SKM-1 treated with dmso at 0.1 percent for 144 hours (cell line): ENCODE results near the gene CTNNAL1.
A peak's percentile ranks its signal among the peaks of the same experiment; 100 is the strongest.

Experiments
- DNase-seq: peaks from one replicate; lab custom pipeline; 2025; ENCODE audit not compliant: unreplicated experiment; lab: John Stamatoyannopoulos, UW

CTNNAL1 gene

DNA sequence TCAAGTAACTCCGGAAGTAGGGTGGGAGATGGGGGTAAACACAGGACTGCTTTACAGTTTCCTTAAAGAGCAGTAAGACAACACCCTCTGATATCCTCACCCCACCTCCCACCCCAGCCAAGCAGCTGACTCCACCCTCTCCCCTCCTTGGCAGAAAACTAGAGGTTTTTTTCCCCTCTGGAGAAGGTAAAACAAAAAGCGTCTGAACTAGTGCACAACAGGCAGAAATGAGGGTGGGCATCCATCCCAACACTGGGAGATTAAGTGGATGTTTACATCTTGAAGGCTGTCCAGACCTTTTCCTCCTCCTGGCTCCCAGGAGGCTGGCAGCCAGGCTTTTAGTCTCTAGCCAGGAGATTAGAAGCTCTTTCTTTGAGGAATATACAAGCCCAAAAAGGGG lies 13.9 kb upstream of the CTNNAL1 start:
- DNase-seq, result no peak

DNA sequence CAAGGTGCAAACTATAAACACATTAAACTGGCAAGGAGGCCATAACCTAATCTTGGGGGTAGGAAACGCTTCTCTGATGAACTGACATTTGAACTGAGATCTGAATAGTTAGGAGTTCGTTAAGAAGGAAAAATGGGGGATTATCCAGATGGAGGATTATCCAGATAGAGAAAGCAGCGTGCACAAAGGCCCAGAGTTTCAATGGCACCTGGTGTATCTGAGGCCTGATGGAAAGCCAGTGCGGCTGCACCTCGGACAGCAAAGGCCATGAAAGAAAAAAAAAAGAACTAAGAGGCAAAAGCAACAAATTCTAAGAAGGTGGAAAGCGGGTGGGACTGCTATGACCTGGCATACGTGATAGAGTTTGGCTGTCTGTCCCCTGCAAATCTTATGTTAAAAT lies 13.0 kb upstream of the CTNNAL1 start:
- no peak for DNase-seq

DNA sequence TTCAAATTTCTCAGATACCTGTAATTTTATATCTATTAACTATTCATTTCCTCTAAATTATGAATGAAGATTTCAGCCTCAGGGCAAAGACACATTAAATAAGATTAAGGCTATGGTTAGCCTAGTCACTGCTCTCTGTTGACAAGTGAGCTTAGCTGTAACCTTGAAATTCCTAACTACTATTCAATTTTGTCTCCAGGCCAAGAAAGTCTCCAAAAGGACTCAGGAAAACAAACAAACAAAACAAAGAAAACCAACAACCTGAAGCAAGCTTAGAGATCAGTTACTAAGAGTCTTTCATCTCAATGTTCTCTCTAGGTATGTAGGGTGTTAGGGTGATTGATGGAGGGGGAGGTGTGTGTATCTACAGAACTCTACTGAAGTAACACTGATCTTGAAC lies 9.6 kb upstream of the CTNNAL1 start:
- no peak for DNase-seq

- DNase-seq, result peak; percentile 6
Observed at GRCh38 chr9:109020581-109021511, 7.5 kb upstream of the CTNNAL1 start.

DNA sequence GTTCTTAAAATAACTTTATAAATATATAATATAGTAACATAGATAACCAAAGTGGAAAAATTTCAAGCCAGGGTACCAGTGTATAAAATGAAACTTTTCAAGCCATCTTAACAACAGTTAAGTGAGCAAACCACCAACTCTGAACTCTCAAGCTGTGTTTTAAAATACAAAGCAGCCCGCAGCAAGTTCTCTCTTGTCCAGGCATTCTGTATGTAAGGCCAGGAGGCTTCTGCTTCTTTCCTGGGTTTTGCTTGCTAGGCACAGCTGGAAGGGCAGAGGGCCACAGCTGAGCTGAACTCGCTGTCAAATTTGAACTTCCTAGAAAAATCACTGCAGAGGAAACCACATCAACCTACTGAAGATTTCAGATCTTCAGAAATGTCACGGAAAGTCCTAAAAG lies 6.8 kb upstream of the CTNNAL1 start:
- DNase-seq, result no peak

GRCh38 chr9:109019420-109019819 lies 6.1 kb upstream of the CTNNAL1 start:
- no peak for DNase-seq

GRCh38 chr9:109017493-109017892 lies 4.2 kb upstream of the CTNNAL1 start:
- DNase-seq, result no peak

GRCh38 chr9:109017061-109017460 lies 3.8 kb upstream of the CTNNAL1 start:
- no peak for DNase-seq

DNA sequence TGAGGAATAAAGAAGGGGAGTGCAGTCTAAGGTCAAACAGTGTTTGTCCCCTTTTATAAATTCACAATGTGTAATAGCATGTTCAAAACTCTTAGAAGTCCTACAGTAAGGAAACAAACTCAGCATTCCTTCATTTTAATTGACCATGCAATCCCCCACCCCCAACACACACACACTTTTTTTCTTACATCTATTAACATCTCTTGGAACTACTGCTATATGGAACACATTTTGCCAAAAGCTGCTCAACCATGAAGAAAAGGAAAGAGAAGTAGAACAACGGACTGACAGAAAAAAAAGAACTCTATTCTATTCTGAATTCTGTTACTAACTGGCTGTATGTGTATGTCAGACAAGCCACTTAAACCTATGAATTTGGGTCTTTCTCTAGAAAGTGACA lies 2.8 kb upstream of the CTNNAL1 start:
- no peak for DNase-seq

DNA sequence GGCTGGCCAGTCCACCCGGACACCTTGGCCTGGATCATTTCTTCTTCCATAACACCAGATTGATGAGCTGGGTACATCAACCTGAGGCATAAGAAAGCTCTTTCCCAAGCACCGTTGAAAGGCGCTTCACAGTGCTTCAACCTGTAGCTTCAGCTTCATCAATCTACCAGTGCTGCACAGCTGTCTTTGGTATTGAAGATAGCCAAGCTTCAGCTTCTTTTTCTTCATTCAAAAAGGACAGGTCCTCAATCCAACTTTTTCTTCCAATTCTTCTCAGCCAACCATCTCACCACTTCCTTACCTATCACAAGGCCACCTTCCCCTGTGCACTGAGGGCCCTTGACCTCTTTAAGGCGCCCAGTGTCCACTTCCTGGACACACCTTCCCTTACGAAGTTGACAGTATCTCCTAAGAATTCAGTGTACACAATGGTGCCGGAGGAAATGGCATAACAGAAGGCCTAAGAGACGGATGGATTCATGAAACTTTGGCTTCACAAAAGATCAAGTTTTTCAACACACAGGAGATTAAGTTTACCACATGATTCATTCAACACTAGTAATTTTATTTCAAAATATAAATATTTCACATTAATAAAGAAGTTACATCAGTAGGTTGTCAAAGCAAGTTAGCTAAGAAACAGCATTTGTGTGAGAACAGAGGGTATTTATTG lies 1.4 kb upstream of the CTNNAL1 start:
- DNase-seq, result no peak

DNA sequence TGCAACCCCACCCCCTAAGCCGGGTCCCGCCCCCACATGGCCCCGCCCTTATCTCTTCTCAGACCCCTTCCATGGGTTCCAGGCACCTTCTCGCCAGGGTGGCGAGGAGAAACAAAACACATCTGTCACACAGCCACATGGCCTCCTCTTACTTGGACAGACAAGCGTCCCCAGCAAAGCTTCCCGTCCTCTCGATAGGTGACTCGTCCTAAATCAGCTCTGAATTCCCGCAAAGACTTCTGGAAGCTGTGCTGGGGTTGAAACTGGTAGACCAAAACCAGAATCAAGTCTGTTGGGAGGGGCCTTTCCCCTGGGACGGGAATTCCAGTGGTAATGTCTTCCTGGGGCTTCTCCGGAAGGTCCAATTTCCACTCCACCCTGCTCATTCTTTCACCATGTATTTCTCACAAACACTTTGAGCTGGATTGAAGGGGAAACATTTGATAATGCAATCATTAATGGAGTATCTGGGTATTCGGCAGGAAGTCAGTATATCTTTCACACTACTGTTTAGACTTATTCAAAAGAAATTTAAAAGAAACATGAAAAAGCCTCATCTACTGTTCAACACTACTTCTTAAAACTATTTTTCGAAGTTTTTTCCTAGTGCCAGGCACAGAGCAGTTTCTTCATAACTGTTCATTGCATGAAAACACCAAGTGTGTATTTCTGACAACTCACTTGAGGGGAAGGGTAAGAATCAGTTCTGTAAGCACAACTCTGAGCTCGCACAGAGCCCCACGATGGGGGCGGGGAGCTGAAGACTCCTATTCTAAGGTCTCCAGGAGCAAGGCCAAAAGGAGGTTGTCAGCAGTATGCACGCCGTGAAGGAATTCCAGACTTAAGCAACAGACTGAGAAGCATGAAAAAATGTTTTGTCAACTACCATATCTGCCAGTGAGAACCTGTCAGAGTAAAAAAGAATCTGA lies 644 bp upstream of the CTNNAL1 start:
- no peak for DNase-seq

- no peak for DNase-seq
Observed at GRCh38 chr9:109012009-109012875, 1.1 kb downstream of the CTNNAL1 start.

- no peak for DNase-seq
Observed at GRCh38 chr9:109011231-109011671, 2.0 kb downstream of the CTNNAL1 start.

DNA sequence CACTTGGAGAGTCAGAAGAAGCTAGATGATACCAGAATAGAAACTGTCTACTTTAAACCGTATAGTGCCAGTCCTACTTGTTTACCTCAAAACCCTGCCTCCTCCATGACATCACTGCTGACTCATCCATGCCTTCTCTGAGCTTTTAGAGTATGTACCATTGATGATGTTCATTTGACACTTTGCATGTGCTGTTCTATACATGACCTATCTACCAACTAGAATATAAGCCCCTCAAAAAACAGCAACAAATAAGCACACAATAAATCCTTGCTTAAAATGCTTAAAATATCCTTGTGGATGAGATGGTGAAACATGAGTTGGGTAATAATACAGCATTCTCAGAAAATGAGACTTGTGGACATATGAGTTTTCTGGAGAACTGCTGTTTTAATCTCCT lies 2.6 kb downstream of the CTNNAL1 start:
- no peak for DNase-seq

DNA sequence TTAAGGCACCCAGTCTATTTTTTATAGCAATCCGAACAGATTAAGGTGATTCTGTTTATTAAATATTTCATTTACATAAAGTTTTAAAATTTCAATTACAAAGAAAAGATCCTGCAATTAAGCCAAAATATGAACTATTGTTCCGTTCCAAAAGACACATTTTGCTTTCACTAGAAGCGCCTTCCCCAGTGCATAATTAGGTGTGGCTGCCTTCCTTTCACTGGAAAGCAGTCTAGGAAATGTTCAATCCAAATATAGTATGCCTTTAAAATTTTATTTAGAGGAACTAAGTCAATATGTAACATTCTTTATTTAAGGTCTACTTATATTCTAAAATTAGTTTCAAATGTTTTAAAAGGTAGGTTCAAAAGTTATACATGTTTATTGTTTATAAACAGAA lies 7.6 kb downstream of the CTNNAL1 start:
- no peak for DNase-seq

DNA sequence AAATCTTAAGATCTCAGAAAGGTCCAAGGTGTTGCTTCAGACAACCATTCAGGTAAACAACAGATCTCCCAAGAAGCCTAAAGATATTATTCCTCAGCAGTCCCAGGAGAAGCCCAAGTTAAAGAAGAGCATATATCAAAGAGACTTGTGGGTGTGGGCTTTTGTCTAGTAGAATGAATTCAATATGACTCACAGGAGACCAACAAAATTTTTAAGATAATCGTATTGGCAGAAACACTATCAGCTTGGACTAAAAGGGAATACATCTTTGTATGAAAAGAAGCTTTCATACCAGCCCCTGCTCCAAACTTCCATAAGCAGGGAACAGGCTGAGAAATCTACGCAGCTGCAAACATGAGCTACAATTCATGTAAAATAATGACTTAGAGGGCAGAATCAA lies 10.2 kb downstream of the CTNNAL1 start:
- DNase-seq, result no peak

DNA sequence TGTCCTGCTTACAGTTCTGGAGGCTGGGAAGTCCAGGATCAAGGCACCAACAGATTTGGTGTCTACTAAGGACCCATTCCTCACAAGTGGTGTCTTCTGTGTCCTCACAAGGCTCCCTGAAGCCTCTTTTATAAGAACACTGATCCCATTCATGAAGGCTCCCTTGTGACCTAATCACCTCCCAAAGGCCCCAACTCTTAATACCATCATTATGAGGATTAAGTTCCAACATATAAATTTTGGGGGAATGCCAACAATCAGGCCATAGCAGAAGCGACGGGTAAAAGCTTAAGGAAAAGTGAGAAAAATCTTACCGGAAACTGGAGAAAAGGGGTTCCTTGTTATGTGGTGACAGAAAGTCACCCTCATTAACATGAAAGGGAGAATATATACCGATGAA lies 11.2 kb downstream of the CTNNAL1 start:
- no peak for DNase-seq

DNA sequence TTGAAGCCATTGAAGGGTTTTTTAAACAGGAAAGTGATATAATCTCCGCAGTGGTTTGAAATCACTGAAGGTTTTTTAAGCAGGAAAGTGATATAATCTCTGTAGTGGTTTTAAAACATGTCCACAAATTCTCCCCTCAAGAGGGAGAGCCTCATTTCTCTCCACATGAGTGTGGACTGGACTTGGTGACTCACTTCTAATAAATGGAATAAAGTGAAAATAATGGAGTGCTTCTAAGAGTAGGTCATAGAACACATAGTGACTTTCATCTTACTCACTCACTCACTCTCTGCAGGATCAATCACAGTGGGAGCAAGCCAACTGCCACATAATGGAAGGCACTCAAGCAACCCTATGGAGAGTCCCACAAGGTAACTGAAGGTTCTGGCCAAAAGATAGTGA lies 12.0 kb downstream of the CTNNAL1 start:
- no peak for DNase-seq

DNA sequence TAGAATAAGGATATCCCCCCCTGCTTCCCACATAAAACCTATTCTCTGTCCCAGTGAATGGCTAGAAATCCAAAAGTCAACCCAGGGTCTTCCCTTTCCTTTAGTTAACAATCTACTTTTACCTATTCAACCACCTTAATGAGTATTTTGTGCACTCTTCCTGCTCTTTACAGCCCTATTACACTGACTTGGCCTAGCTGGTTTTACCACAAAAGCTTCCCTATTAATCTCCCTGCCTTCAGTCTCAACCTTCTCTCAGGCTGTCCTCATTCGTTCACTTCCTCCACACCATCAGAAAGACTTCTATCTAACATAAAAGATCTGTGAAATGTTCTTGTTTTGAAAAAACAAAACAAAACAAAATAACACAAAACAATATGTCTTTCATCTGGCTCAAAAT lies 16.2 kb downstream of the CTNNAL1 start:
- DNase-seq, result no peak

DNA sequence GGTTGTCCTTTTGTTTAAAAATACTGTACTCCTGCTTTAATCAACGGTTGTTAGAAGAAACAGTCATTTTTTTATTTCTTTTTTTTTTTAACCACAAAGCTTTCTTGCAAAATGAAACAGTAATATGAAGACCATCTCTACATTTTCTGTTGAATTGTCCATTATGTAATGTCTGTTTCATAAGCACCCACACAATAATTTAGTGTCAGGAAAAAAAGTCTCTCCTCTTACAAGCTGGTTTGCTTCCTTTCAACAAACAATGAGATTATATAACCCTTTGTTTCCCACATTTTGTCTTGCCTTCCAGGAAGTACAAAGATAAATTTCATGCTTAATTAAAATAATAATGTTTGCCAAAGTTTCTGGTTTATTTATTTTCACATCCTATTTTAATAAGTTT lies 16.7 kb downstream of the CTNNAL1 start:
- DNase-seq, result no peak
